Stimulated activated CD4-positive, alpha-beta T cell treated with anti-CD3 and anti-CD28 coated beads, TNF-alpha, amount 100 ng/mL, for 24 hours (primary cell): Measurements from ENCODE around the gene RFX2.
A peak's percentile ranks its signal among the peaks of the same experiment; 100 is the strongest.

Experiments
- DNase-seq, 3 experiments: peaks; one replicate each; pipeline ENCODE4 v3.0.0-alpha.2; 2020; ENCODE audit warnings: low read depth in 3 of 3

Gene RFX2

DNA sequence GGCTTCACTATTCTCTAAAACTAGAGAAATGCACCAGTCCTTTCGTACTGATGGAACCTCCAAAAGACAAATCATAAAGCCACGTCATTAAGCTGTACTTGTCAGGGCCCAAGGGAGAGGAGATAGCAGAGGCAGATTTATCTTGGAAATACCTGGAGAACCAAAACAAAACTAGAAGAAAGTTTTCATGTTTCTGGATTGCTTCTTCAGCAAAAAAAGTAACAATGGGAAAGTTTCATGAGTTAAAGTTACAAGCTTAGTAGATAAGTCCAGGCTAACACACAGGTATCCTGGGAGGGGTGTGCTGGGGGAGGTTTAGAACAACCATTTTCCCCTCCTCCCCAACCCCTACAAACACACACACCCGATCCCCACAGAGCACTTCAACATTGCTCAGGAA is 154.0 kb downstream of the RFX2 start:
- DNase-seq, result no peak

GRCh38 chr19:5955636-5955935 is 154.7 kb downstream of the RFX2 start:
- DNase-seq, result no peak

GRCh38 chr19:5954293-5954692 is 156.0 kb downstream of the RFX2 start:
- DNase-seq, result no peak

- DNase-seq, result peak in 1 of 3 experiments; percentile 35
Observed at GRCh38 chr19:5953680-5954213, 156.6 kb downstream of the RFX2 start.

- DNase-seq, result no peak
Observed at GRCh38 chr19:5953030-5953589, 157.2 kb downstream of the RFX2 start.

DNA sequence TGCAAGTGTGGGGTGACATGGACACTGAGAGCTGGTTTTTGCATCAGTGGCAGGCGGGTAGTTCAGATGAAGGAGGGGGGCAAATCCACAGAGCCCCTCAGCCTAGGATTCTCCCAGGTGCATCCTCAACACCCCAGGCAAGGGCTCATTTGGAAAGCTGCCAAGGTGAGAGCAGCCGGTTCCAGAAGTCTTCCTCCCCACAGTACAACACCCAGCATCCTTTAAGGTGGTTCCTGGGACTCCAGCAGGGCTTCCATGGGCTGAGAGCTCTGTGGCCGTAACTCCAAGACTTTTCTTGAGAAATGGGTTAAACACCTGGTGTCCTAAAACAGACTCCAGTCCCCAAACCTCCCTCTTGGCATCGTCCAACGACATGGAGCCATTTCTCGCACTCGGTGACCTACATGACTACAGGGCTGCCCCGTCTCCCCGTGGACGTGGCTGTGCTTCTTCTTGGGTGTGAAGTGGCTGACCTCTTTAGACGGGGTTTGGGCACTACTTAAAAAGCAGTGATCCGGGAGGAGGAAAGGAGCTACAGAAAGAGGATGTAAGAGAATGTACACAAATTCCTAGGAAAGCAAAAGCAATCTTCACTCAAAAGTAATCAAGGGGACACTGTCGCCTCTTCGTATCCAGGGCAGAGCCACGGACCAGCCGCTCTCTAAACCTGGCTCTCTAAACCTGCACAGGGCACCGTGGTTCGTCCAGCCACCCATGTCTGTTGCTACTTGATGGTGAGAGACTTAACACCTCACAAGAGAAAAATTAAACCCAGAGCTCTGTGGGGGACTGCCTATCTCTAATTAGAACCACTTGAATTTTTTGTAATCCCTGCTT is 157.9 kb downstream of the RFX2 start:
- no peak for DNase-seq

DNA sequence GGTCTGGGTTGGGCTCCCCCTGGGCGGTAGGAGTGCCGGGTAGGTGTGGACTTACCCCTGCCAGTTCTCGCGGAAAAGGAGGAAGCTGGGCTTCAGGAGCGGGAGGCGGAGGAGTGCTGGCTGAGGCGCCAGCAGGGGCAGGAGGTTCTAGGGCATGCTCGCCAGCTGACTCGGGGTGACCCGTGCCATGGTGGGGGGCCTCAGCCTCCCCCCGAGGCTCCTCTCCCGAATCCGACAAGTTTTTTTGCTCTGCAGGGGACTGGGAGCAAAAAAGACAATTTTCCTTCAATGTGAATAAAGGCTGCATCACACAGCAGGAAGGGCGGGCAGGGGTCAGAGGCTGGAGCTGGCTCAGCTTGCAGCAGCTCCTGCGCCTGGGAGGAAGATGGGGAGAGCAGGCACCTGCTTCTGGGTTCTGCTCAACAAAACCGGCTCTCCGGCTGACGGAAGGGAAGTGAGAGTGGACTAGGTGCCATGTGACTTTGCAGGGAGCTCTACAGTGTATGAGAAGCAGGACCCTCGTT is 158.9 kb downstream of the RFX2 start:
- no peak for DNase-seq

- DNase-seq, result no peak
Observed at GRCh38 chr19:5950741-5951140, 159.6 kb downstream of the RFX2 start.

DNA sequence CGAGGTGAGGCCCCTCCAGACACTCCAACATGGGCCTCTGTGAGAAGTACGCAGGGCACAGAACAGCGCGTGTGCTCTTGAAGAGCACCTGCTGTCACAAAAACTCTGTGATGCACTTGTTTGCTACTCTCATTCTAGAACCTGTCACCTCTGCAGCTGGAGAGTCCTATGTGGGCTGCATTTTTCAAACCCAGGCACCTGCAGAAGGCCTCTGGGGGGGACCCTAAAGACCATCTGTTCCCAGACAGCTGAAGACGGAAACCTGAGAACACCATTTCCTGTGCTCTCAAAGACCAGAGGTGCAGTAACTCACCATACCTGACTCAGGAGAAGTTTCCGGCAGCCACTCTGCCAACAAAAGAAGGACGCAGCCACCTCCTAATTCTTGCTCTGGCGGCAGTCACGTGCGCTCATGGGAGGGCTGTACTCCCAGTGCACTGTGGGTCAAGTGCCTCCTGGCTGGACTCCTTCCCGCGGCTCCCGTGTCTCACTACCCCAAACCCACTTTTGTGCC is 160.5 kb downstream of the RFX2 start:
- peak in 2 of 3 experiments; percentile 21 to 26 for DNase-seq

DNA sequence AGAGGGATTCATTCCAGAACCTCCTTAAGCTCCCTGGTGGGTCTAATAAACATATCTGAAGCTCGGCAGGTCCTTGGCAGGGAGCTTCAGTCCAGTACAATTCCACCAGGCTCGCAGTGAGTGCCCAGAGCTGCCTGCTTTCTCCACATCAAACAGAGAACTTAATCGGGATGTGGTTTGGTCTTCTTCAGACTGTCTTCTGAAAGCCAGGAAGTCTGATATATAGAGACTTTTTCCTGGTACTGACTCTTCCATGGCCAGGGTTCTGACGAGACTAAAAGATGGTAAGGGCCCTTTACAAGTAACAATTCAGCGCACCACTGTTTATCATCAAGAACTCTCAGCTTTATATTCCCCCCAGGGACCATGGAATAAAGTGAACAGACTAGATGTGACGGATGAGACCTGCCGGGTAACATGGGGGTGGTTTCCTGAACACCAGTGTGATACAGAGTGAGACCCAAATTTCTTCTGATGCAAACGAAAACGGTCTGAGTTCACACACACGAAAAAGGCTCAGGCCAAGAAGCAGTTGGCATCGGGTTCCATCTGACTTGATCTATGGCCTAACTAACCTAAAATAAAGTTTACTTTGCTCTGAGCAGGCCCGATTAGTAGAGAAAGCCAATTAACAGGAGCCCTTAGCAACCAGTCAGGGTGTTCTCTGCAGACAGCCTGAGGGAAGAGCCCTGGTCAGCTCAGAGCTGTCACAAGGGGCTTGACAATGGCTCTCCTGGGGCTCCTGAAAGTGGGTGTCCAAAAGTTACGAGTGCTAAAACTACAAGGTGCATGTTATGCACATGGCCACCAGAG is 161.3 kb downstream of the RFX2 start:
- DNase-seq, result peak in 1 of 3 experiments; percentile 14

DNA sequence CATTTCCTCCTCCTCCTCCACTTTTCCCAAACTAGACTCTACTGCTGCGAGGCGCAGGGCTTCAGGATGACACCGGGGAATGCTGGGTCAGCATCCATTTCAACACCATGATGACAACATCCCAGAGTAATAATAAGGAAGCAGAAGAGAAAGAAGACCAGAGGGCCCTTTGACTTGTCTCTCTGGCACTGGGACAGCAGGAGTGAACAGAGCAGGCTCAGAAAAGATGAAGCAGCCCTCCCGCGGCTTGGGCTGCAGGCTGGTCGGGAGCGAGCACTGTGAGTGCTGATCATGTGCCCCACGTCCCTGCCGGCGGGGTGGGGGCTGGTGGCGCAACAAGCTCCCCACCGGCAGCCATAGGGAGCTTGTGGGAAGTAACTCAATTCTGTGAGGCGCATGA is 162.9 kb downstream of the RFX2 start:
- no peak for DNase-seq

- no peak for DNase-seq
Observed at GRCh38 chr19:5943623-5944022, 166.7 kb downstream of the RFX2 start.
